HG02623 (cell line): Measurements from ENCODE around the gene DDAH2.

Source experiments
- ATAC-seq: cut with Tn5 transposase; IDR thresholded peaks from one replicate; pipeline ENCODE4 v1.9.1; 2021; ENCODE audit warnings: moderate library complexity; ENCODE audit not compliant: unreplicated experiment

The DDAH2 gene

DNA sequence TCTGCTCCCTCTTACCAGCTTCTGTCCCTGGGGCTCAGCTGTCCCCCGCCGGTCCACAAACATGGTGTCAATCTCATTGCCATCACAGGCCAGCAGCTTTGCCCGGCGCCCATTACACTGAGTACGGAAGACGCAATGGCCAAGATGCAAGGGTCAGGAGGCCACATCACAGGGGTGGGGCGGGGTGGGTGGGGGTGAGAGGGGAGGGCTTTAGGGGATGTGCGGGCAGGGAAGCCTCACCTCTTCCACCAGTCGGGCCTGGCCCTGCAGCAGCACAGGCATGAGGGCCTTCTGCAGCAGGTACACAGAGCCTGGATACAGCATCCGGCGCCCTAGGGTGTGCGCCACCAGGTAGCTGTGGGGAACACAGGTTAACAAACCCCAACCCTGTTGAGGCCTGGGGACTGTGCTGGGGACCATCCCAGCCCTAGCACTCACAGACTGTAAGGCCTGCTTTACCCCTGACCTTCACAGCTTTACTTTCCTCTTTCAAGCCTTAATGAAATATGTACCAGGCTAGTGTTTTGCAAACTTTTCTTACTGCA lies 37.5 kb downstream of the DDAH2 start:
- no peak for ATAC-seq

DNA sequence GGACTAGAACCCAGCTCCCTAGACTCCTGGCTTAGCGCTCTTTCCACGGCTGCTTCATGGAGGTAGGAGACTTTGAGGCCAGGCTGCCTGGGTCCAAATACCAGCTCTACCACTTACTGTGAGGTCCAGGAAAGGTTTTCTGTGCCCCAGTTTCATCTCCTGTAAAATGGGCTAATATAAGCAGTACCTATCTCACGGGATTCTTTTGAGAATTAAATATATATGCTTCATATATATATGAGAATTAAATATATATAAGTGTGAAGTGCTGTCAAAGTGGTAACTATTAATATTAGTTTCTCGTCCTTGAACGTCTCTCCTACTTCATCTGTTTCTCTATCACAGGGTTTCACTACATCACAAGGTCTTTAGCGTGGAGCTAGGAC lies 38.0 kb downstream of the DDAH2 start:
- no peak for ATAC-seq

- ATAC-seq = no peak
These were observed 38.6 kb downstream of the DDAH2 start for GRCh38 chr6:31690231-31691077.

DNA sequence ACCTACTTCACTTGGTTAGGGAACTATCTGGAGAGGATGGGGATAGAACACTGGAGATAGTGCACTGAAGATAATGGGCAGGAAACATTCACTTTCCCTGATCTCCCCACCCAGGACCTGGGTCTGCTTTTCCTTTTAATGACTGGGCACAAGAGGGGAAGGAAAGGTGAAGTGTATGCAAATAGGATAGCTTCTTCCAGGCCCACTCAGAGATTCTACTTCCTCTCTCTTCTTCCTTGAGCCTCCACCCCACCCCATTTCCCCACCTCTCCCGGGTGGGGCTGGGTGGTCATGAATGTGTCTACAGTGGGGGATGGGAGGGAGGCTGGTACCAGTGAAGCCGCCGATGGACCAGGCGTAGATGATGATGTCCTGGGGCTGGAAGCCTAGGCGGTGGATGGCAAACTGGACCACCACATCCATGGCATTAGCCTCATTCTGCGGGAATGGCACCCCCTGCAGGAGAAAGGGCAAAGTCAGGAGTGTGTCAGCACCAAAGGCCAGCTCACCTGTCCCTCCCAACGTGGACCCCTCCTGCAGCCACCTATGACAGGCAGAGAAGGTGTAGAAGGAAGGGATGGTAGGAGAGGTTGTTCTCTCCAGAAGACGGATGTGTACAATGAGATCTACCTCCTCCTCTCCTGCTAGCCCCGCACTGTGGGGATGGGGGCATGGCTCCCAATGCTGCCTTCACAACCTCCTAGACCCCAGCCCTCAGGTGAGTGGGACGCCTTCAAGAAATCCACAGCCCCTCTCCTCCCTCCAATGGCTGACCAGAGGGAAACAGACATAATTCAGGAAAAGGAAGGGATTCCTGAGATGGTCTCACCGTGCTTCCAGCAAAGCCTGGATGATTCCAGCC lies 39.6 kb downstream of the DDAH2 start:
- no peak for ATAC-seq

GRCh38 chr6:31687860-31688693 lies 41.0 kb downstream of the DDAH2 start:
- ATAC-seq = no peak

- ATAC-seq = no peak
These were observed 41.8 kb downstream of the DDAH2 start for GRCh38 chr6:31687321-31687720.

GRCh38 chr6:31686483-31686882 lies 42.6 kb downstream of the DDAH2 start:
- no peak for ATAC-seq

- no peak for ATAC-seq
These were observed 45.5 kb downstream of the DDAH2 start for GRCh38 chr6:31683591-31683990.

DNA sequence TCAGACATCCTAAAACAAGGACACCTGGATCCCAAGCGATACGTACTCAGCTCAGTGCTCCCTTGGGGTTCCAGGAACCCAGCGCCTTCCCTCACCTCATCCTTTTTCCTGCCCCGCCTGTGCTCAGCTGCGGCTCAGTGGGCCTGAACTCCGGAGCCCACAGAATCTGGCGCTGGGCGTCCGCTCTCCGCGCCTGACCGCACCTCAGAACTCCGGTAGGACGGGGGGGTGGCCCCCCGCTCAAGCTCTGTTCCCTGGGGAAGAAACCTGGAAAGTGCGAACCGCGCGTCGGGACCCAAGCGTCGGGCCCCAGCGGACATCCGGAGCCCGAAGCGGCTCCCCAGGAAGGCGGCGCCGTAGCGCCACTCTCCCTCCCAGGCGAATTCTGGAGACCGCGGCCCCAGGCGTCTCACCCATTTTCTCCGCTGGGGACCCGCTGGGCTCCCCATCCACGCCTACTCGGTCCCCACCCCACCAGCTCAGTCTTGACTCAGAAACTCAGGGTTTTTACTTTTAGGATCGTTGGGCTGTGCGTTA lies 47.9 kb downstream of the DDAH2 start:
- no peak for ATAC-seq

DNA sequence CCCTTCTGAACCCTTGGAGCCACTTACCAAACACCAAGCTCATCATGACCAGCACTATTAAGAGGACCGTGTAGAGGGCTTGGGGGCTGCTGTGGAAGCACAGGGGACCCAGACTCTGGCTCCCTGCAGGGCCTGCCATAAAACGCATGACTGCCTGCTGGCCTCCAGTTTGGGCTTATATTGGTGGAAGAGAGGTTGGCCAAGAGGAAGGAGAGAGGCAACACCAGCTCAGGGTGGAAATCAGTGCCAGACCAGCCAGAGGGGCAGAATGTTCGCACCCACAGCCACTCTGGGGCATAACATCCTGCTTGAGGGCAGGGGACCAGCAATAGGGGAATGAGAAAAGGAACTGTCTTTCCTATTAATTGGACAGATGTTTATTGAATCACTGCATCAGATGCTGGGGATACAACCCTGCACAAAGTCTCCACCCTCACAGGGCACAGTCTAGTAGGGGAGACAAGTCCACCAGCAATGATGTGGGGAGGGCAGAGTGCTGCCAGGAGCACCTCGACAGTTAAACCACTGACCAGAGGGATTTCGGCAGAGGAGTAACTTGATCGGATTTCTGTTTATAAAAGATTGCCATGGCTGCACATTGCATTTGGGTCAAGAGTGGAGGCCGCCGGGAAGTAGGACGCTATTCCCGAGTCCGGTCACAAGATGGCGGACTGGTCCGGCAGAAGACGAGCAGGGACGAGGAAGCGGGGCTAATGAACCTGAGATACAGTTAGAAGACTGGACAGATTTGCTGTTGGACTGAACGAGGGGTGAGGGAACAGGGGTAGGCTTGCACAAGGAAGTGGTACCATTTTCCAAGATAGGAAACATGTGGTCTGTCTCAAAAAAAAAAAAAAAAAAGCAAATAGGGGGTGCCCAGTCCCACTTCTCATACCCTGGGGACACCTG lies 48.6 kb downstream of the DDAH2 start, which contains the start of gene LY6G5C:
LY6G5C (minus strand) TSS at position 842 of the 909 bp plus-strand sequence; CDS start at position 148, 694 bp downstream.
- no peak for ATAC-seq

GRCh38 chr6:31677955-31678354 lies 51.1 kb downstream of the DDAH2 start:
- no peak for ATAC-seq
